Activated B cell treated with CpG ODN at 0.5 μM for 24 hours (primary cell): Measurements from ENCODE around the gene PAAF1. TPM values are rescaled to one million over a fixed set of nuclear protein-coding genes. Genes with fewer than 3 reads are reported as not detected.

Source experiments
- ATAC-seq: fragments of 200-7000 bp; cut with Tn5 transposase; one replicate; pipeline ENCODE4 v1.10.0; 2021; ENCODE audit warnings: low read depth, mild to moderate bottlenecking, moderate library complexity
- CTCF ChIA-PET: fragments of 350-600 bp; sonication (Branson Sonifier 250); formaldehyde crosslinking; loops from one replicate; lab custom pipeline; 2021; ENCODE audit warnings: antibody characterized with exemption; lab: Charles Lee
- POLR2A ChIA-PET: fragments of 350-600 bp; sonication (Branson Sonifier 250); formaldehyde crosslinking; loops from one replicate; lab custom pipeline; 2021; ENCODE audit warnings: antibody characterized with exemption; lab: Charles Lee
- DNase-seq: peaks from one replicate; pipeline ENCODE4 v3.0.0; 2022
- H3K27ac Mint-ChIP-seq: one replicate; pipeline ENCODE4 v1.8.0; 2020; ENCODE audit warnings: mixed read lengths
- H3K27me3 Mint-ChIP-seq: one replicate; pipeline ENCODE4 v1.8.0; 2021; ENCODE audit warnings: mixed read lengths
- H3K36me3 Mint-ChIP-seq: one replicate; pipeline ENCODE4 v1.8.0; 2021; ENCODE audit warnings: low read depth, mixed read lengths
- H3K4me1 Mint-ChIP-seq: one replicate; pipeline ENCODE4 v1.8.0; 2021; ENCODE audit warnings: mixed read lengths
- H3K4me3 Mint-ChIP-seq: one replicate; pipeline ENCODE4 v1.8.0; 2020; ENCODE audit warnings: mild to moderate bottlenecking, mixed read lengths
- H3K9me3 Mint-ChIP-seq: one replicate; pipeline ENCODE4 v1.8.0; 2020; ENCODE audit warnings: mixed read lengths
- intact Hi-C: fragments of 100-400 bp; cut with micrococcal nuclease; formaldehyde crosslinking; loops from one replicate; pipeline ENCODE4 v1.15.1; 2024
- total RNA-seq: library from RNA; stranded (reverse); gene quantifications from 2 replicates; pipeline ENCODE4 v1.2.3, GENCODE V29; 2022
- TF ChIP-seq, protein P1 (sequence below): fragments of 200-600 bp; IDR thresholded peaks from one replicate; pipeline ENCODE4 v1.8.0; 2022; ENCODE audit warnings: antibody characterized with exemption, mild to moderate bottlenecking

Gene PAAF1
- total RNA-seq, 1 donor from 2014 or later: 20.2 TPM

- Mint-ChIP-seq H3K27me3 (no peaks in the 10 kb centered on the region), H3K4me1 (peaks cover 74% of the 10 kb centered on the region), H3K4me3 (no peak overlapping the region), H3K36me3 (peaks cover 8% of the 10 kb centered on the region), H3K27ac (peak overlapping the region; percentile 46), H3K9me3 (no peaks in the 10 kb centered on the region)
- ATAC-seq (no peak), DNase-seq (no peak)
- POLR2A ChIA-PET: interaction anchor here (0.9 to 16.3 kb wide), 5 partner anchors 12 to 107 kb away, joined by 3 to 425 read pairs (median 4); partner anchors contain the start of gene UCP2
- intact Hi-C loops: no loop called here
- CTCF ChIA-PET: interaction anchor here (1.5 kb wide), 1 partner anchor 64 kb away, joined by 6 read pairs; no protein-coding TSS in a partner anchor
- TF ChIP-seq, protein P1, sequence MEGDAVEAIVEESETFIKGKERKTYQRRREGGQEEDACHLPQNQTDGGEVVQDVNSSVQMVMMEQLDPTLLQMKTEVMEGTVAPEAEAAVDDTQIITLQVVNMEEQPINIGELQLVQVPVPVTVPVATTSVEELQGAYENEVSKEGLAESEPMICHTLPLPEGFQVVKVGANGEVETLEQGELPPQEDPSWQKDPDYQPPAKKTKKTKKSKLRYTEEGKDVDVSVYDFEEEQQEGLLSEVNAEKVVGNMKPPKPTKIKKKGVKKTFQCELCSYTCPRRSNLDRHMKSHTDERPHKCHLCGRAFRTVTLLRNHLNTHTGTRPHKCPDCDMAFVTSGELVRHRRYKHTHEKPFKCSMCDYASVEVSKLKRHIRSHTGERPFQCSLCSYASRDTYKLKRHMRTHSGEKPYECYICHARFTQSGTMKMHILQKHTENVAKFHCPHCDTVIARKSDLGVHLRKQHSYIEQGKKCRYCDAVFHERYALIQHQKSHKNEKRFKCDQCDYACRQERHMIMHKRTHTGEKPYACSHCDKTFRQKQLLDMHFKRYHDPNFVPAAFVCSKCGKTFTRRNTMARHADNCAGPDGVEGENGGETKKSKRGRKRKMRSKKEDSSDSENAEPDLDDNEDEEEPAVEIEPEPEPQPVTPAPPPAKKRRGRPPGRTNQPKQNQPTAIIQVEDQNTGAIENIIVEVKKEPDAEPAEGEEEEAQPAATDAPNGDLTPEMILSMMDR: no peak
These were observed 92.3 kb downstream of the PAAF1 start for GRCh38 chr11:73969091-73969490.

DNA sequence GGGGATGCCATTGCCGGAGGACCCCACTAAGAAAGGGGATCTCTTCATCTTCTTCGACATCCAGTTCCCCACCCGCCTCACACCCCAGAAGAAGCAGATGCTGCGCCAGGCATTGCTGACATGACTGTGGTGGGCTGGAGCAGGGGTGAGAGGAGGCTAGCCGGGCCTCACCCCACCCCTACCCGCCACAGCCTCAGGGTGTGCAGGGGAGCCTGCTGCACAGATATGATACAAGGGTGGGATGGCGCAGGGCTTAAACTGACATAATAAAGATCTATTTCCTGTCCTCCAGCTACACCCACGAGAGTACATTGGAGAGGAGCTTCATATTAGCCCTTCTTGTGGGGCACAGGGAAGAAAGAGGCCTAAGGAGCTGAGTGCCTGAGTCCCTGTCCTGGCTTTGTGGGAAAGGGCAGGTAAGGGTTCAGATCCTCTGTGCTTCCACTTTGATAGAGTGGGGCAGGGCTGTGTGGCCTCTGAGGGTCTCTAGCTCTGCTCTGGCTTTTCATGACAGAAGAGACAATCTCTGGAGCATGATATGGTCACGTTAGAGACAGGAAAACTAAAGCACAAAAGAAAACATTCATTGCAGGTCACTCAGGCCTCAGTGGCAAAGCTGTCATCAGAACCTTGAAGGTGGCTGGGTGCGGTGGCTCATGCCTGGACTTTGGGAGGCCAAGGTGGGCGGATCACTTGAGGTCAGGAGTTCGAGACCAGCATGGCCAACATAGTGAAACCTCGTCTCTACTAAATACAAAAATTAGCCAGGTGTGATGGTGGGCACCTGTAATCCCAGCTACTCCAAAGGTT is 93.4 kb downstream of the PAAF1 start:
- ATAC-seq (peak; percentile 9), DNase-seq (no peak)
- no peaks in the 10 kb centered on the region for H3K9me3 Mint-ChIP-seq
- intact Hi-C loops: no loop called here
- H3K36me3 Mint-ChIP-seq: peaks cover 19% of the 10 kb centered on the region
- peaks cover 78% of the 10 kb centered on the region for H3K4me1 Mint-ChIP-seq
- H3K27me3 Mint-ChIP-seq: no peaks in the 10 kb centered on the region
- H3K27ac Mint-ChIP-seq: peak overlapping the region; percentile 100
- POLR2A ChIA-PET: interaction anchor here (0.7 to 16.3 kb wide), 10 partner anchors 11 to 200 kb away, joined by 3 to 425 read pairs (median 4); partner anchors contain the start of genes C2CD3, PPME1 and UCP2
- CTCF ChIA-PET: interaction anchor here (1.1 to 1.5 kb wide), 3 partner anchors 9 to 63 kb away, joined by 3 to 6 read pairs (median 4); no protein-coding TSS in a partner anchor
- no peak overlapping the region for H3K4me3 Mint-ChIP-seq
- TF ChIP-seq, protein P1: no peak

- ATAC-seq (peak; percentile 29), DNase-seq (no peak)
- TF ChIP-seq, protein P1: no peak
- Mint-ChIP-seq H3K27ac (peak overlapping the region; percentile 100), H3K27me3 (no peaks in the 10 kb centered on the region), H3K36me3 (peaks cover 30% of the 10 kb centered on the region), H3K4me1 (peaks cover 88% of the 10 kb centered on the region), H3K9me3 (no peaks in the 10 kb centered on the region), H3K4me3 (peak overlapping the region; percentile 38)
- intact Hi-C loops: no loop called here
- ChIA-PET POLR2A (interaction anchor here (1.0 to 16.3 kb wide), 9 partner anchors 10 to 586 kb away, joined by 3 to 425 read pairs (median 7); partner anchors contain the start of genes C2CD3, PPME1 and UCP2), CTCF (interaction anchor here (1.1 to 1.5 kb wide), 3 partner anchors 8 to 11 kb away, joined by 3 to 7 read pairs (median 4); no protein-coding TSS in a partner anchor)
These were observed 94.4 kb downstream of the PAAF1 start for GRCh38 chr11:73971175-73971719.

DNA sequence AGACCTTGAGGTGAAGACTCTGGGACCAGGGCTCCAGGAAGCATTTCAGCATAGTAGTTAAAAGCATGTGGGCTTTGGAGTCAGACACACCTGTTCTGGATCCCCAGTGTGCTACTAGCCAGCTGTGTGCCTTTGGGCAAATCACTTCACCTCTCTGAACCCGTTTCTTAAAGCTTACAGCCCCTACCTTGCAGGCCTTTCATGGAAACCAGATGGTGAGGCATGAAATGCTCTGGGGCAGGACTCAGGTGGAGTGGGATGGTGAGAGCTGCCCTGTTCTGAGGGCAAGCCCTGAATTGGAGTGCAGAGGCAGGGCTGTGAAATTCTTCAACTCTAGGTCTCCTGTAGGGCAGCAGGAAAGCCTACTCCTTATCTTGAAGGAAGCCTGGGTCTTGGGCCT is 95.4 kb downstream of the PAAF1 start:
- Mint-ChIP-seq H3K9me3 (no peaks in the 10 kb centered on the region), H3K36me3 (peaks cover 39% of the 10 kb centered on the region), H3K4me3 (no peak overlapping the region), H3K4me1 (peaks cover 98% of the 10 kb centered on the region), H3K27ac (peak overlapping the region; percentile 100), H3K27me3 (no peaks in the 10 kb centered on the region)
- DNase-seq: no peak
- POLR2A ChIA-PET: interaction anchor here (0.9 to 16.3 kb wide), 8 partner anchors 9 to 587 kb away, joined by 3 to 425 read pairs (median 8); partner anchors contain the start of genes C2CD3, PPME1 and UCP2
- TF ChIP-seq, protein P1: no peak
- no peak for ATAC-seq
- CTCF ChIA-PET: interaction anchor here (1.1 to 1.2 kb wide), 3 partner anchors 8 to 43 kb away, joined by 3 to 7 read pairs (median 4); no protein-coding TSS in a partner anchor
- intact Hi-C loops: loop anchor here (1.0 to 2.0 kb wide), 2 partner anchors 8 to 49 kb away; no protein-coding TSS in a partner anchor
